ENCODE data around the gene LNPEP.

Gene LNPEP

DNA sequence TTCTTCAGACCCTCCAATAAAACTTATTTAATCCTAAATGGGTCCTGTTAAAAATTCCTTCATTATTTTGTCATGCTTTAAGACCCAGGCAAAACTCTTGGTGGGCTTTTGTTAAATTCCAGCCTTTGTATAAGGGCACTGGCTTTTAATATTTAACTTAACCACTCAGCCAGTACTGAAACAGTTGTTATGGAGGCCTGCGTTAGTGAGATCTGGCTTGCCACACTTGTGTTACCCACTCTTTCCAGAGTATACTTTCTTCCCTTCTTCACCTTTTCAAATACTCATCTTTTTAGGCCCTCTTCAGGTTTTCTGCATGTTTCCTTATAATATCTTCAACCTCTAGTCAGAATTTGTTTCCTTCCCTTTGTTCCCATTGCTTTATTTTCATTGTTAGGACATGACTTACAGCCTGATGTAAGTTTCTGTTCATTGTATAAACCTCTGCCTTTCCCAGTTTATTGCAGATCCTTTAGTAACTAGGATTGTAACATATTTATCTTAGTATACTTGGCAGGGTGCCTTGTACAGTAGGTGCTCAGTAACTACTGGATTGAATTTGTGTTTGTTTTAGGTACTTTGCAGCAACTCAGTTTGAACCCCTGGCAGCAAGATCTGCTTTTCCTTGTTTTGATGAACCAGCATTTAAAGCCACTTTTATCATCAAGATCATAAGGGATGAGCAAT lies 48.8 kb downstream of the LNPEP start:
- in situ Hi-C loops (cut with HindIII; ENCODE audit: low pct_ligation_motif_present, low sequenced_read_pairs): no loop called here
- TF ChIP-seq, protein P1, sequence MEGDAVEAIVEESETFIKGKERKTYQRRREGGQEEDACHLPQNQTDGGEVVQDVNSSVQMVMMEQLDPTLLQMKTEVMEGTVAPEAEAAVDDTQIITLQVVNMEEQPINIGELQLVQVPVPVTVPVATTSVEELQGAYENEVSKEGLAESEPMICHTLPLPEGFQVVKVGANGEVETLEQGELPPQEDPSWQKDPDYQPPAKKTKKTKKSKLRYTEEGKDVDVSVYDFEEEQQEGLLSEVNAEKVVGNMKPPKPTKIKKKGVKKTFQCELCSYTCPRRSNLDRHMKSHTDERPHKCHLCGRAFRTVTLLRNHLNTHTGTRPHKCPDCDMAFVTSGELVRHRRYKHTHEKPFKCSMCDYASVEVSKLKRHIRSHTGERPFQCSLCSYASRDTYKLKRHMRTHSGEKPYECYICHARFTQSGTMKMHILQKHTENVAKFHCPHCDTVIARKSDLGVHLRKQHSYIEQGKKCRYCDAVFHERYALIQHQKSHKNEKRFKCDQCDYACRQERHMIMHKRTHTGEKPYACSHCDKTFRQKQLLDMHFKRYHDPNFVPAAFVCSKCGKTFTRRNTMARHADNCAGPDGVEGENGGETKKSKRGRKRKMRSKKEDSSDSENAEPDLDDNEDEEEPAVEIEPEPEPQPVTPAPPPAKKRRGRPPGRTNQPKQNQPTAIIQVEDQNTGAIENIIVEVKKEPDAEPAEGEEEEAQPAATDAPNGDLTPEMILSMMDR (IDR thresholded peaks at IDR 0.05; ENCODE audit: low read depth, low read length, missing control alignments): no peak

DNA sequence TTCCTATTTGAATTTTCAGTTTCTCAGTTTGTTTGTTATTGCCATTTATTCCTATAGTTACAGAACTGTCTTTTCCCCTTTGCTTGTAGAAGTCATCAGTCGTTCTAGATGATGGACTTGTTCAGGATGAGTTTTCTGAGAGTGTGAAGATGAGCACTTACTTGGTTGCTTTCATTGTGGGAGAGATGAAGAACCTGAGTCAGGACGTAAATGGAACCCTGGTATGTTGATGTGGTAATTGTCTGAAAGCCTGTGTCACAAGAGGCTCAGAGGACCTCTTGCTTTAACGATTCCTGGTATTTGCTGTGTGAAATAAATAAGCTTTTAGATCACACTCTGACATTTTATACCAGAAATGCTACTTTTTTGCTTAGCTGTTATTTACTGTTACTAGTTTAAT lies 50.6 kb downstream of the LNPEP start:
- Histone ChIP-seq H3K36me3 (replicated peaks) (peaks cover 12% of the 10 kb centered on the region), H3K4me3 (ENCODE audit: low read depth, low read length) (no peak overlapping the region), H3K27me3 (replicated peaks) (no peaks in the 10 kb centered on the region), H3K27ac (no peak overlapping the region)
- TF ChIP-seq, protein P1 (IDR thresholded peaks at IDR 0.05; ENCODE audit: low read depth, low read length, missing control alignments): no peak
- no peak for DNase-seq
- in situ Hi-C loops (cut with HindIII; ENCODE audit: low pct_ligation_motif_present, low sequenced_read_pairs): no loop called here

More for the DNA sequence above, 48.8 kb downstream of the LNPEP start:
- no peak overlapping the region for H3K27ac ChIP-seq
- H3K36me3 ChIP-seq (replicated peaks): peaks cover 8% of the 10 kb centered on the region
- H3K4me3 ChIP-seq (ENCODE audit: low read depth, low read length): no peak overlapping the region
- no peaks in the 10 kb centered on the region for H3K27me3 ChIP-seq (replicated peaks)
- no peak for DNase-seq

DNA sequence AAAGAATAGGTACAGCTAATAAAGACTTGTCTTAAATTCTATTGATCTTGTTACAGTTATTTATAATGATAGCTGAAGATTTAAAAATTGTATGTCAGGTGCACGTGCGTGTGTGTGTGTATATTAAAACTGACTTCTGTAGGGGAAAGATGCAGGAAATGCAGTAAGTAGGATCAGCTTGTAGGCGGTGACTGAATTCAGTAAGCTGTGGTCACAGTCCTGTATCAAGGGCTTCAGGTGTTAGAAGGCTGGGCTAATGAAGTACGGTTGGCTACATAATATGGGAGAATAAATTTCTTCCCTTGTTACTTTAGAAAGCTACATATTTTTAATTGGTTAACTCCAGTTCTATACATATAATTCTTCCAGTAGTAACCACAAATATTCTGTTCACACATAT lies 54.2 kb downstream of the LNPEP start:
- H3K27me3 ChIP-seq (replicated peaks): no peaks in the 10 kb centered on the region
- no peak overlapping the region for H3K4me3 ChIP-seq (ENCODE audit: low read depth, low read length)
- in situ Hi-C loops (cut with HindIII; ENCODE audit: low pct_ligation_motif_present, low sequenced_read_pairs): no loop called here
- peaks cover 12% of the 10 kb centered on the region for H3K36me3 ChIP-seq (replicated peaks)
- no peak overlapping the region for H3K27ac ChIP-seq
- TF ChIP-seq, protein P1 (IDR thresholded peaks at IDR 0.05; ENCODE audit: low read depth, low read length, missing control alignments): no peak
- no peak for DNase-seq

DNA sequence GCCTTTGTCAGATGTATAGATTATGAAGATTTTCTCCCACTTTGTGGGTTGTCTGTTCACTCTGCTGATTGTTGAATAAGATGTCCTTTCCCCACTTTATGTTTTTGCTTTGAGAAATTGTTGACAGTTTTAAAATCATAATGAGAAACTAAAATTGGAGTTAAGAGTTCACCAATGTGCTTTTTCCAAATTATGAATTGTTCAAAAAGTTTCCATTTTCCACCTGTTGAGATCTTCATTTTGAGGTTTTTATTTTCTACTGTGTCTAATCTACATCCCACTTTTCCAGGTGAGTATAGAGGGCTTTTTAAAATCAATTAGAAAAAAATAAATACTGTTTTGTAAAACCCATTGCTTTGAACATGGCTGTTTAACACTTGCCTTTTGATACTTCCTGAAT lies 55.8 kb downstream of the LNPEP start:
- Histone ChIP-seq H3K27ac (no peak overlapping the region), H3K36me3 (replicated peaks) (peaks cover 12% of the 10 kb centered on the region), H3K27me3 (replicated peaks) (no peaks in the 10 kb centered on the region), H3K4me3 (ENCODE audit: low read depth, low read length) (no peak overlapping the region)
- no peak for DNase-seq
- in situ Hi-C loops (cut with HindIII; ENCODE audit: low pct_ligation_motif_present, low sequenced_read_pairs): no loop called here
- TF ChIP-seq, protein P1 (IDR thresholded peaks at IDR 0.05; ENCODE audit: low read depth, low read length, missing control alignments): no peak

DNA sequence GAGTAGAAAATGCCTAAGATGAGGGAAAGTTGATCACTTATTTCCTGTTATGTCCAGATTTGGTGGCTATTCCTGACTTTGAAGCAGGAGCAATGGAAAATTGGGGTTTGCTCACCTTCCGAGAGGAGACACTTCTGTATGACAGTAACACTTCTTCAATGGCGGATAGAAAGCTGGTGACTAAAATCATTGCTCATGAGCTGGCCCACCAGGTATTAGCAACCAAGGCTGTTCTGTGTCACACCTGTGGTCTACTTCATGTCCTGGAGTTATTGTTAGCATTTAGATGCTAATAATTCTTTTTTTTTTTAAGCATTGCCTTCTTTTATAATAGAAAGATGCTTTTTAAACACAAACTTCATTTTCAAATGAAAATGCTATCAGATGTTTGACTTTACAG lies 57.9 kb downstream of the LNPEP start:
- no peaks in the 10 kb centered on the region for H3K27me3 ChIP-seq (replicated peaks)
- peaks cover 14% of the 10 kb centered on the region for H3K36me3 ChIP-seq (replicated peaks)
- TF ChIP-seq, protein P1 (IDR thresholded peaks at IDR 0.05; ENCODE audit: low read depth, low read length, missing control alignments): no peak
- in situ Hi-C loops (cut with HindIII; ENCODE audit: low pct_ligation_motif_present, low sequenced_read_pairs): no loop called here
- no peak overlapping the region for H3K4me3 ChIP-seq (ENCODE audit: low read depth, low read length)
- no peak for DNase-seq
- no peak overlapping the region for H3K27ac ChIP-seq

DNA sequence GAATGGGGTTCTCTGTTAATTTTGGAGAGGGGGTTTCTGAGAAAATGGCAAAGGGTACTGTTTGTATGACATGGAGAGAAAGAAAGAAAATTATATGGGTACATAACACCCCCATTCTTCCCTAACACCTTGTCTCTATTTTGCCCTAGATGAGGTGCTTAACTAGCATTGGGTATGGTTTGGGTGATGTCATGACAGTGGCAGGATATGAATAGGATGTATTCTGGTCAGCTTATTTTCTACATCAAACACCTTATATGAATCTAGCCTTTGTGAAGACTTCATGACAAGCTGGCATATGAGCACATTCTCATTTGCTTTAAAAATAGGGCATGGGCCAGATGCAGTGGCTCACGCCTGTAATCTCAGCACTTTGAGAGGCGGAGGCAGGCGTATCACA lies 58.6 kb downstream of the LNPEP start:
- Histone ChIP-seq H3K36me3 (replicated peaks) (peaks cover 14% of the 10 kb centered on the region), H3K27ac (no peak overlapping the region), H3K4me3 (ENCODE audit: low read depth, low read length) (no peak overlapping the region), H3K27me3 (replicated peaks) (no peaks in the 10 kb centered on the region)
- TF ChIP-seq, protein P1 (IDR thresholded peaks at IDR 0.05; ENCODE audit: low read depth, low read length, missing control alignments): no peak
- no peak for DNase-seq
- in situ Hi-C loops (cut with HindIII; ENCODE audit: low pct_ligation_motif_present, low sequenced_read_pairs): no loop called here
